Activated naive CD4-positive, alpha-beta T cell treated with anti-CD3 and anti-CD28 coated beads, Interleukin-2, amount 10 ng/mL, durations not matched to agents 7 days and 5 days (primary cell): Measurements from ENCODE around the gene ZDHHC9.
A peak's percentile ranks its signal among the peaks of the same experiment; 100 is the strongest.

Experiments
- CTCF ChIA-PET: fragments of 350-600 bp; sonication (Branson Sonifier 250); formaldehyde crosslinking; loops from one replicate; lab custom pipeline; 2021; ENCODE audit warnings: antibody characterized with exemption; lab: Charles Lee
- DNase-seq: peaks from one replicate; pipeline ENCODE4 v3.0.0-alpha.2; 2020
- H3K27ac Mint-ChIP-seq: one replicate; pipeline ENCODE4 v1.8.0; 2021; ENCODE audit warnings: mild to moderate bottlenecking, moderate library complexity, mixed read lengths
- H3K27me3 Mint-ChIP-seq: one replicate; pipeline ENCODE4 v1.8.0; 2021; ENCODE audit warnings: mild to moderate bottlenecking, mixed read lengths
- H3K36me3 Mint-ChIP-seq: one replicate; pipeline ENCODE4 v1.8.0; 2021; ENCODE audit warnings: mixed read lengths
- H3K4me1 Mint-ChIP-seq: one replicate; pipeline ENCODE4 v1.8.0; 2021; ENCODE audit warnings: mixed read lengths
- H3K4me3 Mint-ChIP-seq: one replicate; pipeline ENCODE4 v1.8.0; 2021; ENCODE audit warnings: mild to moderate bottlenecking, moderate library complexity, mixed read lengths
- H3K9me3 Mint-ChIP-seq: one replicate; pipeline ENCODE4 v1.8.0; 2021; ENCODE audit warnings: mixed read lengths

ZDHHC9 gene

DNA sequence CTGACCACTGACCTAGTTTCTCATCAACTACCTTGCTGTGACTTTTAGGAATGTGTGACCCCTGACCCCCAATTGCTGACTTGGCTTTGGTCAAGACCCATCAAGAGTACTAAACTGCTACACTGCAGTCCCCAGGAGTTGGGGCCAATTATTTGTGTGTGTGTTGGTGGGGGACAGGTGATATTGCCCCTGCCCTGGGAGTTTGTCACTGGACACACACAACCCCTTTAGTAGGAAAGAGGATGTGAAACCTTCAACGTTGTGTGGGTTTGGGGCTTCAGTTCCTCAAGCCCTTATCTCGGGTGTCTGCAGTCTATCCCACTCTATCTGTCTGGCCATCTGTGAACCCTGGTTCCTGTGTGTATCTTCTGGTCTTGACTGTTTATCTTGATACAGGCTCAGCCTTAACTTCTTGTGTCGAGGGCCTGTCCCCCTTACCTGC is 57.5 kb downstream of the ZDHHC9 start:
- Mint-ChIP-seq H3K4me1 (peaks cover 58% of the 10 kb centered on the region), H3K27me3 (no peaks in the 10 kb centered on the region), H3K4me3 (peak overlapping the region; percentile 66), H3K36me3 (peaks cover 72% of the 10 kb centered on the region), H3K27ac (peak overlapping the region; percentile 77), H3K9me3 (no peaks in the 10 kb centered on the region)
- no peak for DNase-seq
- CTCF ChIA-PET: interaction anchor here (4.2 kb wide), 1 partner anchor 31 kb away, joined by 29 read pairs; no protein-coding TSS in a partner anchor

DNA sequence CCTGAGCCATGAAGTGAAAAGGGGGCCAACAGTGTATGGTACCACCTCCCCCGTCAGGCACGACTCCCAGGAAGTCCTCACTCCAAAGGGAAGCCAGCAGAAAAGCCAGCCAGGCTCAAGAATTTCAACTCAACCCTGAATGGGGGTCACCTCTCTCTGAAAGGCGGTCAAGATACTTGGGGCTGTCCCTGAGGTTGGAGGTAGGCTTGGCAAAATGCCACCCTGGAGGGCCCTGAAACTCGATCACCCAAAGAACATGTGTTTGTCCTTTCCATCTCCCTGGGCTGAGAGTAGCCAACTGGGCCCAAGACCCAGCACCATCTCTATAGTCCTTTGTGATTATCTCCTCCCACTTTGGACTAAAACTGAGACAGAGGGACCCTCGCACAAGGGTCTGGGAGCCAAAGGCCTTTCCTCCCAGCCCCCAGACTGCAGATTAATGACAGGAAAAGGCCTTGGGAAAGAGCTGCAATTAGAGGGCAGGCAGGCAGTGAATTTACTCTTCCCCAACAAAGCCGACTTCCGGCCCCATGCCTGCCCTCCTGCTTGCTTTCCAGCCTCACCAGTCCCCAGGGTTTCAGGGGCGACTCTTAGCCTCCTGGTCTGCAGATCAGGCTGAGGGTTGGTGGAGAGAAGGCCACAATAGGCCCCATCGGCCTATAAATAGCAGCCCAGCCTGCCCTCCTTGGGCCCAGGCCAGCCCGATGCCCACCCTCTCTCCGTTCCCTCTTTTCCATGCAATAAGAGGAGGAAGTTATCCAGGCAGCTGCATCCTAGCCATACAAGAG is 58.3 kb downstream of the ZDHHC9 start:
- Mint-ChIP-seq H3K27me3 (no peaks in the 10 kb centered on the region), H3K36me3 (peaks cover 75% of the 10 kb centered on the region), H3K4me1 (peaks cover 58% of the 10 kb centered on the region), H3K9me3 (no peaks in the 10 kb centered on the region), H3K4me3 (peak overlapping the region; percentile 66), H3K27ac (peak overlapping the region; percentile 78)
- no peak for DNase-seq
- CTCF ChIA-PET: interaction anchor here (1.5 to 4.2 kb wide), 2 partner anchors 26 to 30 kb away, joined by 5 to 29 read pairs; no protein-coding TSS in a partner anchor

DNA sequence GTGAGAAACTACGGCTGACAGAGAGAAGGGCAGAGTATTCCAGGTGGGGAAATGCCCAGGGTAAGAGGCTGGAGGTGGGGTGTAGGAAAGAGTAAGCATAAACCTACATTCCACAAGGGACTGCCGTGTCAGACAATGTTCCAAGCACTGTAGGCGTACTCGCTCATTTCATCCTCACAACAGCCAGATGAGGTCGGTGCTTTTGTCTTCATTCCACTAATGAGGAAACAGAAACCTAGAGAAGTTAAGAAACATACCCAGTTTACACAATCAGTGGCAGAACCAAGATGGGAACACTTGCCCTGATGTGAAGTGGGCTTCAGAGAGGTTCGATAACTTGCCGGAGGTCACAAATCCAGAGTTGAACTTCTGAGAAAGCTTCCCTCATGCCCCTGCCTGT is 59.3 kb downstream of the ZDHHC9 start:
- CTCF ChIA-PET: interaction anchor here (1.5 to 6.1 kb wide), 5 partner anchors 25 to 145 kb away, joined by 3 to 39 read pairs (median 6); no protein-coding TSS in a partner anchor
- Mint-ChIP-seq H3K9me3 (no peaks in the 10 kb centered on the region), H3K36me3 (peaks cover 75% of the 10 kb centered on the region), H3K4me1 (peaks cover 58% of the 10 kb centered on the region), H3K27me3 (no peaks in the 10 kb centered on the region), H3K4me3 (peak overlapping the region; percentile 94), H3K27ac (peak overlapping the region; percentile 69)
- DNase-seq: no peak

DNA sequence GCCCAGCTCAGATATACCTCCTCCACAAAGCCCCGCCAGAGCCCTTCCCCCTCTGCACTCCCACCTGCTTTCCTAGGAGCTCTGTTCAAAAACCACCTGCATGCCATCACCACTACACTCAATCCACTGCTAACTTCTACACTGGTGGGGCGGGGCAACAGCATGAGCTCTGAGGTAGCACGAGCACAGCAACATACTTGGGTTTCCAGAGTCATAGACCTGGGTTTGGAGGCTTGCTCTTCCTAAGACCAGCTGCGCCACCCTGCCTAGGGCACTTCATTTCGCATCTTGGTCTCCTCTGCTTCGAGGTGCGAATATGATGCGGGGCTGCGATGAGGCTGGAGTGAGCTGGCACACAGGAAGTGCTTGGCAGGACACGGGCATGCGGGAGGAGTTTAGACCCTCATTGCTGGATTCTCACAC is 60.4 kb downstream of the ZDHHC9 start:
- Mint-ChIP-seq H3K9me3 (no peaks in the 10 kb centered on the region), H3K4me3 (peak overlapping the region; percentile 94), H3K36me3 (peaks cover 71% of the 10 kb centered on the region), H3K27ac (peak overlapping the region; percentile 79), H3K4me1 (peaks cover 66% of the 10 kb centered on the region), H3K27me3 (no peaks in the 10 kb centered on the region)
- CTCF ChIA-PET: interaction anchor here (0.6 to 6.1 kb wide), 7 partner anchors 11 to 144 kb away, joined by 3 to 39 read pairs (median 6); no protein-coding TSS in a partner anchor
- DNase-seq: no peak

DNA sequence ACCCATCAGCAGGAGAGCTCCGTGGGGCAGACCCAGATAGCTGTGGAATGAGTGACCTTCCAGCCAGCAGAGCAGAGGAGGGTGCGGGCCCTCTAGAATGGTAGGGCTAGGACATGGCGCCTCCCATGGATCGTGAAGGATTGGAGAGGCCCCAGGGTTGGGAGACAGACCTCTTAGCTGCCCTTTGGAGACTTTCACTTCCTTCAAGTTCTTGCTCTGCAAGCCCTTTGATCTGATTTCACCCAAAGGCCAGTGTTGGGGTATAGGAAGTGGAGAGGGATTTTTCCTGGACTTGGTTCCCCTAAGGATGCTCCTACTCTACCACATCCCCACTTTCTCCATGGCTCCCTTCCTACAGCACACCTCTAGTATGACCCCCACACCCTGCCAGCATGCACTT is 61.0 kb downstream of the ZDHHC9 start:
- Mint-ChIP-seq H3K27ac (peak overlapping the region; percentile 79), H3K4me3 (peak overlapping the region; percentile 94), H3K9me3 (no peaks in the 10 kb centered on the region), H3K36me3 (peaks cover 70% of the 10 kb centered on the region), H3K4me1 (peaks cover 72% of the 10 kb centered on the region), H3K27me3 (no peaks in the 10 kb centered on the region)
- CTCF ChIA-PET: interaction anchor here (0.7 to 6.1 kb wide), 7 partner anchors 11 to 127 kb away, joined by 3 to 39 read pairs (median 6); no protein-coding TSS in a partner anchor
- DNase-seq: no peak

DNA sequence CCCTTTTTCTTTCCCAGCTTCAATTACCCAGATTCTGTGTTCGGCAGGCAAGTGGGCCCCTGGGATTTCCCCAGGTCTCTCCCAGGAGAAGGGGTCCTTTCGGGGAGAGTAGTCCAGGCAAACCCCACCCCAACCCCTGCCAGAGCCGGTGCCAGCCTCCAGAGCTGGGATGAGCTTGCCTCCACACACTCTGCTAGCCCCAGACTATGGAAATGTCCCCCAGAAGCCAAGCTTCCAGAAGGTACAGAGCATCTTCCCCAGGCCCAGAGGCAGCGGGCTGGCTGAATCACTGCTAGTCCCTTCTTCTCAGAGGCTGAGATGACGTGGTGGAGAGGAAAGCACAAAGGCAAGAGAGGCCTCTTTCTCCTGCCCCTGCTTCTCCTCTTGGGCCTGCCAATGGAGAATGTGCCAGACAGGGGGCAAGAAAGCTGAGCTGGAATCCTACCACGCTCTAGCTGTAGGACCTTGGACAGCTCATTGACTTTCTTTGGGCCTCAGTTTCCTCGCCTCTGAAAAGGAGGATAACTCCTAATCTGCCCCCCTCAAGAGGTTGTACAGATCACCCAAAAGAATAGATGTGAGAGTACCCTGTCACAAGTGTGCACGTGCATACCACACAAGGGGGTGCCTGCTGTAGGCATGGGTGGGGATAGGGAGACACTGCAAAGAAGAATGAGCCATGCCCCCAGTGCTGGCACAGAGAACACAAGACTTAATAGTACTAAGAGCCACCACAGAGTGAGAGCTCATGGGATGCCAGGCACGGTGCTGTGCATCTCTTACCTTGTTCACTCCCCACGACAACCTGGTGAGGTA is 61.8 kb downstream of the ZDHHC9 start:
- CTCF ChIA-PET: interaction anchor here (0.8 to 6.1 kb wide), 10 partner anchors 10 to 142 kb away, joined by 3 to 39 read pairs (median 5); no protein-coding TSS in a partner anchor
- peak overlapping the region; percentile 94 for H3K4me3 Mint-ChIP-seq
- no peak for DNase-seq
- H3K27me3 Mint-ChIP-seq: no peaks in the 10 kb centered on the region
- H3K9me3 Mint-ChIP-seq: no peaks in the 10 kb centered on the region
- H3K27ac Mint-ChIP-seq: peak overlapping the region; percentile 94
- H3K36me3 Mint-ChIP-seq: peaks cover 63% of the 10 kb centered on the region
- H3K4me1 Mint-ChIP-seq: peaks cover 71% of the 10 kb centered on the region

DNA sequence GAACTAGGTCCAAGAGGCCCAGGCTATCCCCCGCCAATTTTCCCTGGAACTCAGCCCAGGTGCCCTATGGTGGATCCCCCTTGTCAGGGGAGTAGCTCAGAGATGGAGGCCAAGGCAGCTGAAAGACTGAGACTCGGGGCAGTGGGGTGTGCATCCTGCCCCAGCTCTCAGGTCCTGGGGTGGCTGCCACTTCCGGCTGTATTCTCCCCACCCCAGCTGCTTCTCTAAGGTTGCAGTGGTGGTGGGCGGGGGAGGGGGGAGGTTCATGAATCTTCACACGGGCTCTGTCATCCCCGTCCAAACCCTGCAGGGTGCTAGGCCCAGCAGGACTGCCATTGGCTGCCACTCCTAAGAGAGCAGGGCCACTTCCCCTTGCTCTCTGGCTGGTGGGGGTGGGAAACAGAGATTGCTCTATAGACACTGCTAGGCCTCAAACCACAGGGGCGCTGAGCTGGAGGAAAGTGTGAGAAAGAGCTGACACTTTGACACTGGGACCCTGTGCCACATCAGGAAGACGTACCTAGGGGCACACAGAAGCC is 62.5 kb downstream of the ZDHHC9 start:
- Mint-ChIP-seq H3K9me3 (no peaks in the 10 kb centered on the region), H3K27me3 (no peaks in the 10 kb centered on the region), H3K4me3 (peak overlapping the region; percentile 94), H3K4me1 (peaks cover 72% of the 10 kb centered on the region), H3K27ac (peak overlapping the region; percentile 94), H3K36me3 (peaks cover 59% of the 10 kb centered on the region)
- DNase-seq: peak; percentile 89
- CTCF ChIA-PET: interaction anchor here (0.8 to 6.1 kb wide), 7 partner anchors 9 to 141 kb away, joined by 3 to 39 read pairs (median 4); no protein-coding TSS in a partner anchor

DNA sequence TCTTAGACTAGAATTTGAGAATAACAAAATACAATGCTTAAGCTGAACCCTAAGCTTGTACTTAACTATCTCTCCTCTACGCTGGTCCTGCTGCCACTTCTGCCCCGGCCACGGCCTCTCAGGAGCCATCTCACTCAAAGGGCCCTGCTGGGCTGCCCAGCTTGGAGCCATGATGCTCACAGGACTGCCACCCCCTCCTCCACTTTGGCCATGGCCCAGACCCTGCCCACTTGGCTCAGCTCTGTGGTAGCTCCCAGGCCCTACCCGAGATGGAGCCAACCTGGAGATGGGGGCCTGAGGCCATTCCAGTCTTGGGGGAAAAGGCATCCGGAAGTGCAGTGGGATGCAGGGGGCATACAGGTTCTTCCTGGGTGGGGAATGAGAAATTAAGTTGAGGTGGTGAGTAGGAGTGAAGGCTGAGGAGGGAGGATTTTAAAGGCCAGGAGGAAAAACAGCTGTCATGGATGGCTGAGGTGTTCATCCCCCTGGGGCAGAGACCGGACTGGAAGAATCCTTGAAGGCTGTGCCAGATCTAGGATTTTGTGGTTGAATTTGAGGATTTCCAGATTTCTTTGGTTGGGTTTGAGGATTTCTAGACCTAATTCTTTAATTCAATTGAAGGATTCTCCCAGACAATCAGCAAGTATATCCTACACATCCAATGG is 63.1 kb downstream of the ZDHHC9 start:
- Mint-ChIP-seq H3K4me3 (peak overlapping the region; percentile 94), H3K27me3 (no peaks in the 10 kb centered on the region), H3K9me3 (no peaks in the 10 kb centered on the region), H3K36me3 (peaks cover 54% of the 10 kb centered on the region), H3K27ac (peak overlapping the region; percentile 94), H3K4me1 (peaks cover 66% of the 10 kb centered on the region)
- CTCF ChIA-PET: interaction anchor here (0.9 to 6.1 kb wide), 5 partner anchors 9 to 280 kb away, joined by 3 to 39 read pairs (median 21); no protein-coding TSS in a partner anchor
- DNase-seq: no peak

DNA sequence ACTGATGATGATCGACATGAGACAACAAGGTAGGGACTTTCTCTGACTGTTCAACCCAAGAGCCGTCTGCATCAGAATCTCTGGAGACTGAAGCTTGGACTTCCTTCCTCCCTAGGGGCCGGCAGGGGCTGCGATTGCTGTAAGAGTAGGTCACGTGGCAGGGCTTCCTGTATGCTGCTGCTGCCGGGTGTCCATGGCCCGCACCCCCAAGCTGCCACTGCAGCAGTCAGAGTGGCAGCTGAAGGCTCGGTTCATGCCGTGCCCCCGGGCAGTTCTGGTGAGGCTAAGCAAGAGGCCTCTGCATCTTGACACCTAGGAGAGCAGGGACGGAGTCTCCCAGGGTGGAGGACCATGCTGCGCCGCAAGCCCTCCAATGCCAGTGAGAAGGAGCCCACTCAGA is 63.9 kb downstream of the ZDHHC9 start, which contains the start of gene SASH3:
TSS of gene SASH3 (plus strand) at position 203 of the 400 bp plus-strand sequence. CDS start at position 352, 149 bp downstream.
- Mint-ChIP-seq H3K36me3 (peaks cover 48% of the 10 kb centered on the region), H3K27me3 (no peaks in the 10 kb centered on the region), H3K4me3 (peak within 1 kb of the TSS; percentile 94), H3K4me1 (peaks cover 68% of the 10 kb centered on the region), H3K27ac (peak within 1 kb of the TSS; percentile 94), H3K9me3 (no peaks in the 10 kb centered on the region)
- DNase-seq: peak; percentile 81
- CTCF ChIA-PET: interaction anchor here (0.7 to 6.1 kb wide), 5 partner anchors 8 to 280 kb away, joined by 3 to 39 read pairs (median 21); no protein-coding TSS in a partner anchor

DNA sequence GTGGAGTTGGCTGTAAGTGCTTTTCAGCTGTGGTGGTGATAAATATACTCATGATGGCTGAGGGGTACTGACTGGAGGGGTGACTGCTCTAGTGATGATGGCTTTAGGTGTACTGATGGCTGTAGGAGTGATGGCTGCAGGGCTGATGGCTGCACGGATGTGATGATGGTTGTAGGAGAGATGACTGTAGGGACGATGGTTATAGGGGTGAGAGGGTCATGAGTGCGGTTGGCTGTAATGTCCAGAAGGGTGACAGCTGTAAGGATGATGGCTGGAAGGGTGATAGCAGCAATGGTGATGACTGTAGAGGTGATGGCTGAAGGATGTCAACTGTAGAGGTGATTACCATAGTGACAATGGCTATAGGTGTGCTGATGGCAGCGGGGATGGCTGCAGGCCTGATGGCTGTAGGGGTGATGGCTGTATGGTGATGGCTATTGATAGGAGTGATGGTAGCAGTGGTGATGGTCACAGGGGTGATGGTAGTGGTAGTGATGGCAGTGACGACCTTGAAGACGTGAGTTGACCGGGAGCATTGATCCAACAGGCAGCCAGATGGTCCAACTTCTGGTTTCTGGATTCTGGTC is 64.5 kb downstream of the ZDHHC9 start:
- Mint-ChIP-seq H3K4me1 (peaks cover 69% of the 10 kb centered on the region), H3K27ac (peak overlapping the region; percentile 94), H3K9me3 (no peaks in the 10 kb centered on the region), H3K27me3 (no peaks in the 10 kb centered on the region), H3K4me3 (peak overlapping the region; percentile 94), H3K36me3 (peaks cover 43% of the 10 kb centered on the region)
- DNase-seq: no peak
- CTCF ChIA-PET: interaction anchor here (0.7 to 6.1 kb wide), 4 partner anchors 11 to 25 kb away, joined by 3 to 39 read pairs (median 12); no protein-coding TSS in a partner anchor

DNA sequence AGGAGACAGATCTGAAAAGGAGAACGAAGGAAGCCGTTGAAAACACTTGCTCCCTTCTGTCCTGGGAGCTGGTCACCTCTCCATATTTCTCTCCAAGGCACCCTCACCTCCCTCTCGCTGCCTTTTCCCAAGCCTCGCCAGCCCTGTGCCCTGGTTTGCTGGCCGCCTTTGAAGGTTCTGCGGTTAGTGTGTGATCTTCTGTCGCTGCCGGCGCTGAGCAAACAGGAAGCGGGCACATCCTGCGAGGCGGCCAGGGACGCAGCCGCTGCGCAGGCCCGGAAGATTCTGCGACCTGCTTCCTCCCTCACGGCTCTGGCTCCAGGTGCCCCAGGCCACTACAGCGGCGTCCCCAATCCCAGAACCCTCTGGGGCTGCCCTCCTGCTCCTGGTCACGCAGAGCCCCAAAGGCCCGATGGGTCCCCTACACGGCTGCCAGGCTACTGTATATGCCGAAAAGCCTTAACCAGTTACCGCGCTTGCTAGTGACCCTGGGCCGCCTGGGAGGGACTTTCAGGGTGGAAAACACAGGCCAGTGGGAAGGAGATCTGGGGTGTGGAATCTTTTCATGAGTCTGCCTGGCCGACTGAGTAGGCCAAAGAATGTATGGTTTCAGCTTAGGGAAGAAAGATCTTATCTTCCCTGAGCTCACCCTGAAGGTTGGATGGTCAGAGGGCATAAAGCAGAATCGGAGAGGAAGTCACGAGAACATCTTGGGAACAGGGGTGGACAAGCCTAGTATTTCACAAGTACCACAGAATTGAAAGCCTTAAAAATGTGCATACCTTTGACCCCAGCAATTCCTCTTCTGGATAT is 66.3 kb downstream of the ZDHHC9 start:
- Mint-ChIP-seq H3K27me3 (no peaks in the 10 kb centered on the region), H3K9me3 (no peaks in the 10 kb centered on the region), H3K27ac (peak overlapping the region; percentile 94), H3K4me1 (peaks cover 71% of the 10 kb centered on the region), H3K36me3 (peaks cover 25% of the 10 kb centered on the region), H3K4me3 (peak overlapping the region; percentile 74)
- DNase-seq: peak; percentile 83
- CTCF ChIA-PET: interaction anchor here (0.8 to 5.8 kb wide), 4 partner anchors 10 to 22 kb away, joined by 3 to 22 read pairs (median 3); no protein-coding TSS in a partner anchor
